MG63 (cell line): Measurements from ENCODE around the gene ARHGAP26. TPM values are rescaled to one million over a fixed set of nuclear protein-coding genes. Genes with fewer than 3 reads are reported as not detected.

Experiments
- DNase-seq: peaks from one replicate; pipeline ENCODE4 v3.0.0-alpha.2; 2020
- H3K27me3 ChIP-seq: fragments of 250-450 bp; sonication (Bioruptor Pico); 2 replicates; pipeline ENCODE4 v1.5.1; 2020; ENCODE audit warnings: mild to moderate bottlenecking, moderate library complexity
- H3K36me3 ChIP-seq: fragments of 250-450 bp; sonication (Bioruptor Pico); 2 replicates; pipeline ENCODE4 v1.5.1; 2020; ENCODE audit warnings: mild to moderate bottlenecking, moderate library complexity
- H3K4me3 ChIP-seq: fragments of 250-450 bp; sonication (Bioruptor Pico); 2 replicates; pipeline ENCODE4 v1.5.1; 2020; ENCODE audit warnings: mild to moderate bottlenecking, moderate library complexity
- H3K9me3 ChIP-seq: fragments of 250-450 bp; sonication (Bioruptor Pico); 2 replicates; pipeline ENCODE4 v1.5.1; 2020; ENCODE audit warnings: mild to moderate bottlenecking, moderate library complexity
- total RNA-seq: library from RNA; depleted of rRNA; stranded (reverse); fragments of >200 nt; shearing (Covaris generic); gene quantifications from 2 replicates; pipeline ENCODE4 v1.2.3, GENCODE V29; 2014; ENCODE audit warnings: low replicate concordance

ARHGAP26 gene
- total RNA-seq, 1 experiment from 2014 or later, result 1.3 TPM

GRCh38 chr5:142881784-142882126 is 111.6 kb downstream of the ARHGAP26 start:
- no peaks in the 10 kb centered on the region for H3K9me3 ChIP-seq

GRCh38 chr5:142883025-142883424 is 112.8 kb downstream of the ARHGAP26 start:
- no peak overlapping the region for H3K4me3 ChIP-seq
- peak; percentile 38 for DNase-seq
- H3K27me3 ChIP-seq, result no peaks in the 10 kb centered on the region
- no peaks in the 10 kb centered on the region for H3K9me3 ChIP-seq
- H3K36me3 ChIP-seq, result no peaks in the 10 kb centered on the region

More at GRCh38 chr5:142881784-142882126, 111.6 kb downstream of the ARHGAP26 start:
- Histone ChIP-seq H3K27me3 (no peaks in the 10 kb centered on the region), H3K4me3 (no peak overlapping the region), H3K36me3 (no peaks in the 10 kb centered on the region)
- DNase-seq, result no peak

- no peak for DNase-seq
- Histone ChIP-seq H3K36me3 (no peaks in the 10 kb centered on the region), H3K4me3 (no peak overlapping the region), H3K9me3 (no peaks in the 10 kb centered on the region), H3K27me3 (no peaks in the 10 kb centered on the region)
Observed at GRCh38 chr5:142883438-142883837, 113.3 kb downstream of the ARHGAP26 start.

- no peaks in the 10 kb centered on the region for H3K27me3 ChIP-seq
Observed at GRCh38 chr5:142884029-142884428, 113.9 kb downstream of the ARHGAP26 start.

GRCh38 chr5:142886211-142886610 is 116.0 kb downstream of the ARHGAP26 start:
- Histone ChIP-seq H3K27me3 (no peaks in the 10 kb centered on the region), H3K36me3 (no peaks in the 10 kb centered on the region), H3K4me3 (no peak overlapping the region), H3K9me3 (no peaks in the 10 kb centered on the region)
- DNase-seq, result no peak

More at GRCh38 chr5:142884029-142884428, 113.9 kb downstream of the ARHGAP26 start:
- H3K4me3 ChIP-seq, result no peak overlapping the region
- DNase-seq, result no peak
- H3K9me3 ChIP-seq, result no peaks in the 10 kb centered on the region
- H3K36me3 ChIP-seq, result no peaks in the 10 kb centered on the region

GRCh38 chr5:142886956-142887355 is 116.8 kb downstream of the ARHGAP26 start:
- Histone ChIP-seq H3K36me3 (no peaks in the 10 kb centered on the region), H3K27me3 (no peaks in the 10 kb centered on the region), H3K9me3 (no peaks in the 10 kb centered on the region), H3K4me3 (no peak overlapping the region)
- DNase-seq, result no peak

- no peaks in the 10 kb centered on the region for H3K36me3 ChIP-seq
- H3K27me3 ChIP-seq, result no peaks in the 10 kb centered on the region
- no peak overlapping the region for H3K4me3 ChIP-seq
- H3K9me3 ChIP-seq, result no peaks in the 10 kb centered on the region
- DNase-seq, result peak; percentile 23
Observed at GRCh38 chr5:142888469-142889085, 118.4 kb downstream of the ARHGAP26 start.

GRCh38 chr5:142892021-142892420 is 121.8 kb downstream of the ARHGAP26 start:
- H3K27me3 ChIP-seq, result no peaks in the 10 kb centered on the region
- H3K4me3 ChIP-seq, result no peak overlapping the region
- DNase-seq, result no peak
- H3K9me3 ChIP-seq, result no peaks in the 10 kb centered on the region
- no peaks in the 10 kb centered on the region for H3K36me3 ChIP-seq

- H3K27me3 ChIP-seq, result no peaks in the 10 kb centered on the region; the same call in 1 of the 2 replicates
- DNase-seq, result no peak
- no peaks in the 10 kb centered on the region for H3K36me3 ChIP-seq
- no peak overlapping the region for H3K4me3 ChIP-seq
- H3K9me3 ChIP-seq, result no peaks in the 10 kb centered on the region
Observed at GRCh38 chr5:142894315-142894714, 124.1 kb downstream of the ARHGAP26 start.

GRCh38 chr5:142894749-142895148 is 124.6 kb downstream of the ARHGAP26 start:
- Histone ChIP-seq H3K9me3 (no peaks in the 10 kb centered on the region), H3K36me3 (no peaks in the 10 kb centered on the region), H3K27me3 (no peaks in the 10 kb centered on the region; the same call in 1 of the 2 replicates), H3K4me3 (no peak overlapping the region)
- peak; percentile 54 for DNase-seq

- DNase-seq, result no peak
Observed at GRCh38 chr5:142896325-142897007, 126.3 kb downstream of the ARHGAP26 start.

GRCh38 chr5:142897328-142897727 is 127.2 kb downstream of the ARHGAP26 start:
- H3K36me3 ChIP-seq, result no peaks in the 10 kb centered on the region
- no peaks in the 10 kb centered on the region for H3K9me3 ChIP-seq
- no peak for DNase-seq
- H3K4me3 ChIP-seq, result no peak overlapping the region
- H3K27me3 ChIP-seq, result no peaks in the 10 kb centered on the region; the same call in 1 of the 2 replicates

More at GRCh38 chr5:142896325-142897007, 126.3 kb downstream of the ARHGAP26 start:
- Histone ChIP-seq H3K9me3 (no peaks in the 10 kb centered on the region), H3K27me3 (no peaks in the 10 kb centered on the region; the same call in 1 of the 2 replicates), H3K4me3 (no peak overlapping the region), H3K36me3 (no peaks in the 10 kb centered on the region)

GRCh38 chr5:142900927-142901326 is 130.8 kb downstream of the ARHGAP26 start:
- no peaks in the 10 kb centered on the region for H3K36me3 ChIP-seq
- peak; percentile 38 for DNase-seq
- no peaks in the 10 kb centered on the region; the same call in 1 of the 2 replicates for H3K27me3 ChIP-seq
- H3K9me3 ChIP-seq, result no peaks in the 10 kb centered on the region
- H3K4me3 ChIP-seq, result no peak overlapping the region

- H3K4me3 ChIP-seq, result no peak overlapping the region
- no peaks in the 10 kb centered on the region for H3K36me3 ChIP-seq
- H3K9me3 ChIP-seq, result no peaks in the 10 kb centered on the region
- no peaks in the 10 kb centered on the region; the same call in 1 of the 2 replicates for H3K27me3 ChIP-seq
- no peak for DNase-seq
Observed at GRCh38 chr5:142901476-142902185, 131.5 kb downstream of the ARHGAP26 start.

GRCh38 chr5:142902186-142902965 is 132.2 kb downstream of the ARHGAP26 start:
- H3K4me3 ChIP-seq, result no peak overlapping the region
- no peaks in the 10 kb centered on the region for H3K9me3 ChIP-seq
- DNase-seq, result no peak
- no peaks in the 10 kb centered on the region for H3K36me3 ChIP-seq
- H3K27me3 ChIP-seq, result no peaks in the 10 kb centered on the region; the same call in 1 of the 2 replicates

GRCh38 chr5:142904416-142904815 is 134.2 kb downstream of the ARHGAP26 start:
- Histone ChIP-seq H3K36me3 (no peaks in the 10 kb centered on the region), H3K27me3 (no peaks in the 10 kb centered on the region), H3K9me3 (no peaks in the 10 kb centered on the region), H3K4me3 (no peak overlapping the region)
- no peak for DNase-seq

GRCh38 chr5:142905348-142905747 is 135.2 kb downstream of the ARHGAP26 start:
- no peak for DNase-seq
- H3K27me3 ChIP-seq, result no peaks in the 10 kb centered on the region
- no peaks in the 10 kb centered on the region for H3K9me3 ChIP-seq
- H3K4me3 ChIP-seq, result no peak overlapping the region
- no peaks in the 10 kb centered on the region for H3K36me3 ChIP-seq
